PC-3 (cell line): ENCODE data around the gene JARID2.

ENCODE experiments used
- CTCF ChIP-seq: fragments of 300-600 bp; sonication (generic); conservative IDR thresholded peaks from 2 replicates; pipeline ENCODE4 v1.5.1; 2017; ENCODE audit warnings: antibody characterized with exemption, low read depth, mild to moderate bottlenecking, low read length
- EZH2 ChIP-seq: fragments of 300-600 bp; sonication (generic); IDR thresholded peaks from one replicate; pipeline ENCODE4 v1.6.1; 2017; ENCODE audit warnings: antibody characterized with exemption, mild to moderate bottlenecking, low read length; ENCODE audit not compliant: unreplicated experiment

GRCh38 chr6:15524861-15525401 is 279.1 kb downstream of the JARID2 start:
- TF ChIP-seq CTCF, result no peak
- no peak for TF ChIP-seq EZH2
